Stimulated activated CD4-positive, alpha-beta T cell treated with anti-CD3 and anti-CD28 coated beads, Interleukin-4, amount 100 ng/mL, for 4 hours (primary cell): ENCODE results near the gene GABRR3.

Experiments used
- DNase-seq, 2 experiments: peaks; one replicate each; pipeline ENCODE4 v3.0.0-alpha.2; 2020

GABRR3 gene

DNA sequence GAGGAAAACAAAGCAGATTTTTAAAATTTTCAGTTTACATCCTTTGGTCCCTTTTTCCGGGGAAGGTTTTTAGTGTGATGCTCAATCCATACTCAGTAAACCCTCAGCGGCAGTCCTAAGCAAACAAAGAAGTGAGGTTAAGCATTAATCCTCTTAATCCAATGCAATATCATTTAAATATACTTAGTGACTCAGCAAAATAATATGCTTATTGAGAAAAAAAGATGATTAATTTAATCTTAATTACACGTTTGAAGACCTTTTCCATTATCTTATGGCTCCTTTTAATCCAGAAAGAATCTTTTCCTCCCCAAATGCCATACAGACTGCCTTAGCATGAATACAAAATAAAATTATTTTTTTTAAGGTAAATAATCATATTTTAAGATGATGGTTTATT is at the start of gene GABRR3:
Gene GABRR3 (minus strand): TSS at position 108 of the 400 bp plus-strand sequence. CDS start 328 bp downstream, outside the sequence.
- DNase-seq, result no peak

DNA sequence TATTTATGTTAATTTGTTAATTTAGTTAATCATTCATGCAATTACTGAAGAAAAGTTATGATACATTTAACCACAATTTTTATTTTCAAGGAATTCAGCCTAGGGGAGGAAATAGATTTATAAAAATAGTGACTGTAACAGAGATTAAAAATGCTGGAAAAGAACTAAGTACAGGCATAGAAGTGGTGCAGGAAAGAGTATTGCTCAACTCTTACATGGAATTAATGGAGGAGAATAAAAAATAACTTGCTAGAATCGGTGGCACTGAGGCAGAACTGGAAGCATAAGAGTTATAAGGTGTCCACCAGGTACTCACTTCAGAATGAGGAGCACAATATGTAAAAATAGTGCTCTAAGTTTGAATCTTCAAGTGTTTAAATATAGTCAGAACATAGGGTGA is 38.4 kb upstream of the GABRR3 start:
- DNase-seq, result no peak

DNA sequence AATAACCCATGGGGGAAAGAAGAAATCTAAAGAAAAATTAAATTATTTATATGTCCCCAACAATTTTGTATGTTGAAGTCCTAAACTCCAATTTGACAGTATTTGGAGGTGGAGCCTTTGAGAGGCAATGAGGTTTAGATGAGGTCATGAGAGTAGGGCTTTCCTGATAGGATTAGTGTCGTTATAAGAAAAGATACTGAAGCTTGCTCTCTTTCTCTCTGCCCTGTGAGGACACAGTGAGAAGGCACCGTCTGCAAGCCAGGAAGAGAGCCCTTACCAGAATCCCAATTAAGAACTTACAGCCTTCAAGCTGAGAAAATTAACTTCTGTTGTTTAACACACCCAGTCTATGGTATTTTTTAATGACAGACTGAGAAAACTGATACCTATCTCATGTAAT is 35.7 kb upstream of the GABRR3 start:
- no peak for DNase-seq

DNA sequence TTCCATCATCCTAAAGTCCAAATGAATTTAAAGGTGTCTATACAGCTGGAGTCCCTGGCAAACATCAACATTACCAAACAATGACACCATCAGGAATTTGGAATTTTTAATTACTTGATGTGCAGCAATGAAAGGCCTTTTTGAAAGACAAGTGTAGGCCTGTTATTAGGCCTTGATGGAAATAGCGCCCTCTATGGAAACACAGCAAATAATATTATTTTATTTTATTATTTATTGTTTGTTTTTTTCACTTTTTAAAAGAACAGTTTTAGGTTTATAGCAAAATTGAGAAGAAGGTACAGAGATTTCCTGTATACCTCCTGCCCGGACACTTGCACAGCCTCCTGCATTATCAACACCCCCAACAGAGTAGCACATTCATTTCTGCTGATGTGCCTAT is 33.7 kb upstream of the GABRR3 start:
- no peak for DNase-seq

DNA sequence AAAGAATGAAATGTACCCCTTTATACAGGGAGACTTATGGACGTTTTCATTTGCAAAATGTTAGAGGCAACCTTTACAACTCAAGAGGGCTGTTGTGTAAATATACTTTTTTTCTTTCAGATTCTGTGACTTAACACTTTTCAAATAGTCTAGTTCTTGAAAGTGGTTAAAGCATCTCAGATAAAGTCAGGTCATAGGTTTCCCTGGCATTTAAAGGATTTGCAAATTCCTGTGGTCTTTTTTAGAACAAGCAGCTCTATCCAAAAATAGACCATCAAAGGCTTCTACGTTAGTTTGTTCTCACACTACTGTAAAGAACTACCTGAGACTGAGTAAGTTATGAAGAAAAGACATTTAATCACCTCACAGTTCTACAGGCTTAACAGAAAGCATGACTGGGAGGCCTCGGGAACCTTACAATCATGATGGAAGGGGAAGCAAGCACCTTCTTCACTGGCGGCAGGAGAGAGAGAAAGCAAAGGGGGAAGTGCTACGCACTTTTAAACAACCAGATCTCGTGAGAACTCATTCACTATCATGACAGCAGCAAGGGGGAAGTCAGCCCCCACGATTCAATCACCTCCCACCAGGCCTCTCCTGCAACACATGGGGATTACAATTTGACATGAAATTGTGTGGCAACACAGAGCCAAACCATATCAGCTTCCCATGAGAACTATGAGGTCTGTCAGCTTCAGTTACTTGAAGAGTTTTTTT is 23.3 kb upstream of the GABRR3 start:
- DNase-seq, result no peak

DNA sequence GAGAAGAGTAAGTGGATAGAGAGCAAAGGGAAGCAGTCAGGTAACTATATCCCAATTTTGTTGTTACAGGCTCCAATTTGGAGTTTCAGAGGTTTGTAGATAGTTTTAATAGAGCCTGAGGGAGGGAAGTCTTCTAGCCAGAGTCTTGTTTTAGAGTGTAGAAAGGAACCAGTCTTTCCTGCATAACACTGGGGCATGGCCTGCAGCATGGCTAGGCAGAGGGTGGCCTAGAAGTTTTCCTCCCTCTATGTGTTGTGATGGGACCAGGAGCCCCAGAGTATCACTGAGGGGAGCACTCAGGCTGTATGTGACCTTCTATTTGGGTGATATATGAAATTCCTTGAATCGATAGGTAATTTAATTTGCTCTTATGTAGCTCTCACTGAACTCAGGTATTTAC is 22.5 kb upstream of the GABRR3 start:
- no peak for DNase-seq

DNA sequence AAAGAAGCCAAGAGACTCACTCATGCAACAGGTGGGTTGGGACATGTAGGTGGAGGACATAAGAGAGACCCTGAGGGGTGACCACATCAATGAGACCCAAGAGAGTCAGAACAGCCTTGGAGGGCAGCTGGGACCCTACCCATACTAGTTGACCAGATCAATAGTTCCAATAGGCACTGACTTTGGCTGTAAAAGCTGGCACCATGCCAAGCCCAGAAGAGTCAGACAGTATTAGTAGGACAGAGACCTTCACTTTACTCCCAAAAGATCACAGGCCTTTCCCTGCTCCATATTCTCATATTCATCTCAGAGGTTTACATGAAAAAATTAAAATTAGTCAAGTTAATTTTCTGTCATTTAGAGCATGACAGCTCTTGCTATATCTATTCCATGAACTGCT is 20.9 kb upstream of the GABRR3 start:
- DNase-seq, result no peak

DNA sequence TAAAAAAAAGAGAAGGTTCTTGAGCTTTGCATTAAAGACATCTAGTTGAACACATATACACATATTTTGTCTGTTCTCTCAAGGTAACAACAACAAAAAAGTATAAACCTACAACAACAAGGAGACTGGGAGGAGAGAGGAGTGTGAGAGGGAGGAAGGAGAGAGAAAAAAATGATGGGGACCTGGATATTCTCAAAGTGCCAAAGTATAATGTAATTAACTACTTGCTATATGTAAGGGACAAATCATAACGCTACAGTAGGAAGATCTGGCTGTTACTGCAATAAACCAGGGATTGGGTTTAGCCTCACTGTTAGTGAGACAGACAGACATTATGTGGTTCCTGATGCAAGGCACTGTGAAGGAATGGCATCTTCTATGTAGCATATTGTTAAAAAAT is 14.2 kb upstream of the GABRR3 start:
- no peak for DNase-seq

DNA sequence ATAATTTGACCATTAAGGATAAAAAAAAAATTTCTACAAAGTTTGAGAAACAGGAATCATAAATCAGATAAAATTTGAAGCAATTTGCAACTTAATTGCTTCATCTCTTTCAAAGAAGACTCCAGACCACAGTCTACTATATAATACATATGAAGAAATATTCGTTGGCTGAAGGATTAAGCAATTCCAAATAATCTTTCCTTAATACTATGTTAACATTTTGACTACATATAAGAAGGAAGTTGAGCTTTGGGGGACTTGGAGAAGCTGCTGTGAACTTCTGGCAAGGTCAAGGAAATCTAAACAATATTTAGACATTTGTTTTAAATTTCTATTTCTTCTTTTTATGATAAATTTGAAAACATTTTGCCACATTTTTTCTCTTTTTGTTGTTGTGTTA is 13.5 kb upstream of the GABRR3 start:
- DNase-seq, result no peak

DNA sequence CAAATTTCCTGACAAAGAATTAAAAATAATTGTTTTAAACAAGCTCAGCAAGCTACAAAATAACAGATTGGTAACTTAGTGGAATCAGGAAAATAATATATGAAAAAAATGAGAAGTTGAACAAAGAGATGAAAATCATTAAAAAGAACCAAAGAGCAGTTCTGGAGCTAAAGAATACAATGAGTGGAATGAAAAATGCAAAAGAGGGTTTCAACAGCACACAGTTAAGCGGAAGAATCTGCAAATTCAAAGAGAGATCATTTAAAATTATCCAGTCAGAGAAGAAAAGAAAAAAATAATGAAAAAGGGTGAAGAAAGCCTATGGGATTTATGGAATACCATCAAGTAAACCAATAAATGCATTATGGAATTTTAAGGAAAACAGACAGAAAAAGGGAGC is 6.2 kb upstream of the GABRR3 start:
- DNase-seq, result no peak

DNA sequence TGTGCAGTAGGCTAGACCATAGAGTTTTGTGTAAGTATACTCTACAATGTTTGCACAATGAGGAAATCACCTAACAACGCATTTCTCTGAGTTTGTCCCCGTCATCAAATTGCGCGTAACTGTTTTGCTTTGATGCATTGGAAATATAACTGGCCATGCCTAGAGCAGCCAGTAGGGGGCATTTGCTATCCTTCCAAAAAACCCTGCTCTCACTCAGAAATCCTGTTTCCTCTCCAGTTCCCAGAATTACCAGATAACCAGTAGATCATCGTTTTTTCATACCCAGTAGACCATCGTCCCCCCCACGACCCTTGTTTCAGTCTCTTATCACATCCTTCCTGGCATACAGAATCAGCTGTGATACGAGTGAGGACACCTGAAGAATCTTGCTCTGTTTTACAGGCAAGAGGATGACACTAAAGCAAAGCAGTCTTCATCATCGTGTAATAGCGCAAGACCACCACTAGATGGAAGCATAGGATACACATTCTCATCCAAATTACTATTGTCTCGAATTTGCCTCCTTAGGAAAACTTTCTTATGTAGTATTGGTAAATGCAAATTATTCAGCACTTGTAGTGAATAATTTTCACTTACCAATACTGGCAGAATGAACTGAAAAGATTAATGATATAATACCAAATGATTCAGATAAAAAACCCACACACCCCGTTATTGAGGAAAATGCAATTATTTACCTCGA is 4.4 kb upstream of the GABRR3 start:
- peak; percentile 50 to 53 for DNase-seq

DNA sequence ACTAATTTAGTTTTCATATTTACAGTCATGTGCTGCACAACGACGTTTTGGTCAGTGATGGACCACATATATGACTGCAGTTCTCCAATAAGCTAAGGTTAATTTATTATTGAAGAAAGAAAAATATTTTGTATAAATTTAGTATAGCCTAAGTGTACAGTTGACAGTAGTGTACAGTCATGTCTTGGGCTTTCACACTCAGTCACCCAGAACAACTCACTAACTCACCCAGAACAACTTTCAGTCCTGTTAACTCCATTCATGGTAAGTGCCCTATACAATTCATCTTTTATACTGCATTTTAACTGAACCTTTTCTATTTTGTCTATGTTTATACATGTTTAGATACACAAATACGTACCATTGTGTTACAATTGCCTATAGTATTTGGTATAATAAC is 3.8 kb upstream of the GABRR3 start:
- no peak for DNase-seq

DNA sequence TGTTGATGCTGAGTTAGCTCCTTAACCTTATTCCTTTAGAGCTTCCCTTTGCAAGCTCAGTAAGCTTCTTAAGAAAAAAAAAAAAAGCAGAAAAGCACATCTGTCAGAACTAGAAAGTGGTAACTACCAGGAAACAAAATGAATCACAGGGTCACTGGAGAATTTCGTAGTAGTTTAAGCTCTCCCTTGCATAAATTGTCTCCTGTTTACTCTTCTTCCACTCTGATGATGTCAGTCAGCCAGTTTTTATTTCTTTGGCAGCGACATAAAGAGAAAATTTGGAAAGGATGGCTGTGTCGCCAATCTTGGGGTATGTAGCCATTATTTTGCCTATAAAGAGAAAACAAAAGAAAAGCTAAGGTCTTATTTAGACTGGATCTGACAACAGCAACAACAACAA is 3.2 kb upstream of the GABRR3 start:
- no peak for DNase-seq

DNA sequence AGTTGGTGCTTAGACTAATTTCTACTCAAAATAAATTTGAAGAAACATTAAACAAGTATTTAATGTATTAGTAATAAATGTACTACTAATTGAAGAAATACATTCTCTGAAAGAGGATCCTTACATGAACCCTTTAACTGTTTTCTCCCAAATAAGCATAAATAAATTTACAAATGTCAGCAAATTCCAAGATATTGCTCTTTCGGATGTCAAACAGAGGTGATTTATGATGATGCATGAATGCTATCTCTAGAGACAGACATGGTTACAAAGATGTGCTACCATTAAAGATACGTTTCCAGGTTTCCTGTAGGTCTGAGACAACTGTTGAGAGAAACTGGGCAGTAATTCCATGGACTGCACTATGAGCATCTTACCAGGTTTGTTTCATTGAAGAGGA is 629 bp downstream of the GABRR3 start:
- DNase-seq, result no peak

DNA sequence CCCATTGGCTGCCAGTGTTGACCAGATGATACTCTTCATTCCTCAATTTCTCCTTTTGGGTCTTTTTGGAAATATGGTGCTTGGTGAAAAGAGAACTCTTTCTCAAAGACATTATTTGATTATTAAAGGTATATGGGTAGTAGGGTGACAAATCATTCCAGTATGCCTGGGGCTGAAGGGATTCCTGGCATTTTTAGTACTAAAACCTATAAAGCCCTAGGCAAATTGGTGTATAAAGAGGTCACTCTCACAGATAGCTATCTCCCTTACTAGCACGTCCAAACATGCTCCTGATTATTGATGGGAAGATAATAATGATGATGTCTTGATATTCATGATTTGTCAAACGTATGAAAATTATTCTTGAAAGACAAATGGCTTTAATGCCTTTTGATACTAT is 1.1 kb downstream of the GABRR3 start:
- DNase-seq, result no peak

DNA sequence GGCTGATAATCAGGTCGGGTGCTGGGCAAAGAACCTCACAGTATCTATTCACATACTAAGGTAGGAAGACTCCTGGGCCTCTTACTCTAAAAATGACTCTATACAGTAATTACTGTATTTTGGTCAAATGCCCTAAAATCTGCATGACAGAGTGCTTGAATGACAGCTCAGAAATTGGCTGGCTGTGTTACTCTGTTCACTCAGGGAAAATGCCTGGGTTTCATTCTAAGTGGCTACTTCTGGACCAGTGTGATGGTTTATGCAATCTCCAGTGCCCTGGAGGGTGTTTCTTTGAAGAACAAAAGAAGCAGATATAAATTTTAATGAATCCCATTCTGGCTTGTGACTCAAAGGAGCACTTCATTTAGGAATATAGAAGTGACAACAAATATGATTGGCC is 2.2 kb downstream of the GABRR3 start:
- no peak for DNase-seq

DNA sequence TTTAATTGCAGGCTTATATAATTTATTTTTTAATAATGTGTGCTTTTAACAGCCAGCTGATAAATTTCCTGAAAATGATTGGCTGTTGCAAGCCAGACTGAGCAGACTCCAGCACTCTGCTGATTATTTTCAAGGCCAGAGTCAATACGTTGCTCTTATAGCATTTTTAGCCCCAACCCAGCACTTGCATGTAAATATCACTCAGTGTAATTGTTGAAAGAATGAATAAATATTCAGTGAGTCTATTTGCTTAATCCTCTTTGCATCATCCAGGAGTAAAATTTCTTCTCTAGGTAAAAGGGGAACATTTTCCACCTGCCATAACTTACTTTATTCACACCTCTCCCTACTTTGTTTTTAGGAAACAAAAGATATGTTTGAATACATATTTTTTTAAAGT is 2.9 kb downstream of the GABRR3 start:
- DNase-seq, result no peak

DNA sequence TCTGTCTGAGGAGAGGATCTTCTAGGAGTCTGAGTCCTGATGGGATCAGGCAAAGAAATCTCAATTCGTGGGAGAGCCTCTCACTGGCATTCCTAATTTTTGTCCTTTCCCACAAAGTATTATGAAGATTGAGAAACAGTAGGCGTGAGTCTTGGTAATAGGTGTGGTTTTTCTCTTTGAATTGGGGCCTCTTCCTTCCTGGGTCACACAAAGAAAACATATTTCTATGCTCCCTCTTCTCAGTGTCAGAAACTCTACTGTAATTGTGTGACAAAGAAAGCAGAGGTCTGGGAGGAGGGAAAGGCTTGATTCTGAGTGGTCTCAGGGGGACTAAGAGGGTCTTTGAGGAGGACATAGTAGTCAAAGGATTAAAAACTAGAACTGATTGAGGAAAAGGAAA is 6.0 kb downstream of the GABRR3 start:
- no peak for DNase-seq

DNA sequence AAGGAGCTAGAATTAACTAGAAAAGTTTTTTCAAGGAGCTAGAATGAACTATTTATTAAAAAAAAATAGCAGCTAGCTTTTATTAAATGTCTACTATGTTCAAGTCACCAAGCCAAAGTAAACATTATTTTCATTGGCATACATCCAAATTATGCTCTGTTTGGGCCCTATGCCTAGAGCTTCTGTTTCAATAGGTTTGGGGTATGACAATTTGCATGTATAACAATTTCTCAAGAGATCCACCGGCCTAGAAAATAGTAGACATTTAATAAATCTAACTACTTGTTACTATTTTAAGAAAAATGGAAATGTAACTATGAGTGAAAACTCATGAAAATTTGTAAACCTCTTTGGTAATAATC is 8.0 kb downstream of the GABRR3 start:
- DNase-seq, result no peak

DNA sequence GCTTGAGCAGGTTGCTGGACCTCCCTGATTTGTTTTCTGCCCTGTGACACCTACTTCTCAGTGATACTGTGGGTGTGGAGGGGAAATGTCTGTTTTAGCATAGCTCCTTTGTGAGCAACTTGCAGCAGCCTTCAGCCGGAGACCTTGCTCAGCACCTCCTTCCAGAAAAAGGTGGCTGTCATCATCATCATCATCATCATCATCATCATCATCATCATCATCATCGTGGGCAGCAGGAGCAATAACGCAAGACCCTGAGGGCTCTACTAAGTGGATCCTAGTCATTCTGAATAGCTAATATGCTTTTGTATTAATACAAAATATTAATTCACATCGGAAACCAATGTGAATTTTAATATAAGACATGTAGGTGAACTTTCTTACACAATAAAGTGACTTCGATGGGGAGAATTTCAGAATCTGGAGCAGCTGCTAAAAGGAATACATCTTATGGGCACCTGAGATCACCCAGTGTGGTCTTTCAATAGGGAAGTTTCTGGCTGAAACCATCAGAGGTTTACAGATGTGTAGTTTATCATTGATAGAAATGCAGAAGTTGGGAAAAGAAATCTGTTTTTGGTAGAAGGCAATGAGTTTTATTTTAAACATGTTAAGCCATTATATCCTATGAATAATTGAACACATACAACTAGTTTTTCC is 8.6 kb downstream of the GABRR3 start:
- no peak for DNase-seq

DNA sequence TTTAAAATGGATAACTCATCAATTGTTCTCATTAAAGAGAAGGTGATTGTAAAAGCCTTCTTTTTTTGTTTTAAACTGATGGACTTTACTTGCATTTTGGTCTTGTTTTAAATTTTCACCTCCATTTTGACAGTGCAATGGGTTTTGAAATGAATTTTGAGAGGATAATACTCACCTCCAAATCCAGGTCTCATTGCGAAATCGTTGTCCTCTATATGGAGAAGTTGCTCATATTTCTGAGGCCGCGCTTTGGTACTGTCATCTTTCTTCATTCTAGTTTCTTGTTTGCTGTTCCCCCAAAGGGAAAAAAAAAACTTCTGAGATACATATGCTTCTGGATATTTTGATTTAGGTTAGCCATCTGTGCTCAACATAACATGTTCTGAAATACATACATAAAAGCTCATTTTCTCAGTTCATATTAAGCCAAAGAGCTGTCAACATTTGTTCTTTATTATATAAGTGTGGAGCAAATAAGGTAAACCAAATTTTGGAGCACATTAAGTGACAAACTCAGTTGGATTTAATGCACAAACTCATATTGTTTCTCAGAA is 9.6 kb downstream of the GABRR3 start:
- no peak for DNase-seq

DNA sequence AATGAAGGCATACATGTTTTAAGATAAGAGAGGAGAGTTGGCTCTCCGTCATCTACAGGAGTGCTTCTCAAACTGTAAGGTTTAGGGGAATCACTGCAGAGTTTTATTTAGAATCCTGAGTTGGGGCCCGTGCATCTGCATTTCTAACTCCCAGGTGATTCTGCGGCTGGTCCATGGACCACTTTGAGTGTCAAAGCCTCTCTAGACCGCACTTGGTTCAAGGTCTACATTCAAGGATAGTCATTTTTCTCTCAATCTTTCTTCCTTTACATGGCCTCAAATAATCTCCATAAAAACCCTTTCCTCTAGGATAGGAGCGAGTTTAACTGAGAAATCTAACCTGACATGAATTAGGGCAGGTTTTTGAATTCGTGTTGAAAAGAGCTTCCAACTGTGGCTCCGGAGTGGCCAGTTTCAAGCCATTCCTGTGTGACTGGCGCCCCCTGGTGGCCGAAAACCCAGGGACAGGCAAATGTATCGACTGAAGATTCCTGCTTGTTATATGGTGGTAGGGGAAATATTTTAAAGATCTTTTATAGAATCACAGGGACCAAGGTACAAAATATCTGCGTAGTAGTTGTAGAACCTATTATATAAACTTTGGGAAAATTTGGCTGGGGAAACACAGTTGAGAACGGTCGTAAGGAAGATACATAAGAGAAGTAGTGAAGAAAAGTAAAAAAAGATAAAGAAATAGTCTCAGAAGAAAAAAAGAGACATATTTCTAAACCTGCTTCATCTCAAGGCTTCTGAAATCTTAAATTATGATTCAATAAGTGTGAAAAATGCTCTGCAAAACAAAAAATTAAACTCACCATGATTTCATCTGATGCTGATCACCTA is 11.9 kb downstream of the GABRR3 start:
- peak; percentile 79 to 97 for DNase-seq
